Endodermal cell (in vitro differentiated cells): Measurements from ENCODE around the gene DEFB112. TPM values are rescaled to one million over a fixed set of nuclear protein-coding genes. Genes with fewer than 3 reads are reported as not detected.
A peak's percentile ranks its signal among the peaks of the same experiment; 100 is the strongest.

Experiments used
- DNase-seq: peaks from one replicate; pipeline ENCODE4 v3.0.0-alpha.2; 2017
- H3K27ac ChIP-seq: 2 replicates; pipeline ENCODE4 v1.5.1; 2013; ENCODE audit warnings: mild to moderate bottlenecking, low read depth, low read length, moderate library complexity
- H3K27me3 ChIP-seq: 2 replicates; pipeline ENCODE4 v1.6.1; 2013; ENCODE audit warnings: mild to moderate bottlenecking, low read length, moderate library complexity; ENCODE audit not compliant: insufficient read depth, control insufficient read depth, poor library complexity, severe bottlenecking
- H3K36me3 ChIP-seq: 2 replicates; pipeline ENCODE4 v1.7.0; 2013; ENCODE audit warnings: mild to moderate bottlenecking, low read length, moderate library complexity; ENCODE audit not compliant: control insufficient read depth, insufficient read depth
- H3K4me1 ChIP-seq: one replicate; pipeline ENCODE4 v1.7.0; 2013; ENCODE audit warnings: low read length; ENCODE audit not compliant: control insufficient read depth, insufficient read depth
- H3K4me3 ChIP-seq: 2 replicates; pipeline ENCODE4 v1.5.1; 2013; ENCODE audit warnings: mild to moderate bottlenecking, low read length, moderate library complexity
- H3K9ac ChIP-seq: 2 replicates; pipeline ENCODE4 v1.6.1; 2013; ENCODE audit warnings: mild to moderate bottlenecking, low read length, moderate library complexity; ENCODE audit not compliant: poor library complexity, severe bottlenecking; ENCODE audit errors: extremely low read depth
- H3K9me3 ChIP-seq: 2 replicates; pipeline ENCODE4 v1.6.1; 2013; ENCODE audit warnings: mild to moderate bottlenecking, low read length, moderate library complexity; ENCODE audit not compliant: control insufficient read depth
- H3K27ac Mint-ChIP-seq: 2 replicates; pipeline ENCODE4 v1.8.0; 2020; ENCODE audit warnings: mixed read lengths
- H3K27me3 Mint-ChIP-seq: 2 replicates; pipeline ENCODE4 v1.8.0; 2021; ENCODE audit warnings: mild to moderate bottlenecking, mixed read lengths; ENCODE audit not compliant: insufficient read depth
- H3K36me3 Mint-ChIP-seq: 2 replicates; pipeline ENCODE4 v1.8.0; 2020; ENCODE audit warnings: low read depth, mixed read lengths
- H3K4me1 Mint-ChIP-seq: 2 replicates; pipeline ENCODE4 v1.8.0; 2020; ENCODE audit warnings: mixed read lengths
- H3K4me3 Mint-ChIP-seq: 2 replicates; pipeline ENCODE4 v1.8.0; 2020; ENCODE audit warnings: mild to moderate bottlenecking, moderate library complexity, mixed read lengths
- H3K9me3 Mint-ChIP-seq: 2 replicates; pipeline ENCODE4 v1.8.0; 2020; ENCODE audit warnings: mild to moderate bottlenecking, mixed read lengths
- CTCF ChIP-seq: fragments of 200-600 bp; sonication (generic); conservative IDR thresholded peaks from 2 replicates; pipeline ENCODE4 v1.5.0; 2021; ENCODE audit warnings: antibody characterized with exemption, mild to moderate bottlenecking
- WGBS, 2 experiments: methylation state at CpG; one replicate each; pipeline versions ENCODE4 v1.1.5 to v1.1.7; 2013; ENCODE audit warnings: missing lambda C conversion rate in 2 of 2, mixed read lengths in 1 of 2; ENCODE audit not compliant: insufficient coverage in 1 of 2, insufficient read length in 1 of 2; 5-methylcytosine and 5-hydroxymethylcytosine counted together
- total RNA-seq, 2 donors: library from RNA; stranded (reverse); fragmentation: NEBNext Ultra II Directional in 1 of 2; extraction: Animal tissue kit (Norgen Biotek cat#: 25700) in 1 of 2; gene quantifications; 2 replicates in 1 of 2; 3 replicates in 1 of 2; pipeline ENCODE4 v1.2.1, GENCODE V29; 2021

Gene DEFB112
- total RNA-seq, 2 donors from 2014 or later: not detected

GRCh38 chr6:50091641-50092040 is 41.9 kb upstream of the DEFB112 start:
- H3K36me3 Mint-ChIP-seq: no peaks in the 10 kb centered on the region
- no peaks in the 10 kb centered on the region for H3K9me3 Mint-ChIP-seq
- no peak for TF ChIP-seq CTCF
- H3K4me1 Mint-ChIP-seq: no peaks in the 10 kb centered on the region
- DNase-seq: no peak
- no peaks in the 10 kb centered on the region for H3K27me3 Mint-ChIP-seq
- no peaks in the 10 kb centered on the region for H3K9me3 ChIP-seq
- H3K9ac ChIP-seq: no peak overlapping the region
- H3K36me3 ChIP-seq: no peaks in the 10 kb centered on the region
- H3K27ac Mint-ChIP-seq: no peak overlapping the region
- no peaks in the 10 kb centered on the region for H3K4me1 ChIP-seq
- no peak overlapping the region for H3K4me3 ChIP-seq
- H3K27me3 ChIP-seq: no peaks in the 10 kb centered on the region
- no CpG with 5 or more reads among the region's 1 CpG for WGBS, 2 experiments
- no peak overlapping the region for H3K4me3 Mint-ChIP-seq
- no peak overlapping the region for H3K27ac ChIP-seq

- no peak for DNase-seq
- no peak for TF ChIP-seq CTCF
- Mint-ChIP-seq H3K4me1 (no peaks in the 10 kb centered on the region), H3K9me3 (no peaks in the 10 kb centered on the region), H3K27me3 (no peaks in the 10 kb centered on the region), H3K27ac (no peak overlapping the region), H3K36me3 (no peaks in the 10 kb centered on the region), H3K4me3 (no peak overlapping the region)
- Histone ChIP-seq H3K4me1 (no peaks in the 10 kb centered on the region), H3K4me3 (no peak overlapping the region), H3K36me3 (no peaks in the 10 kb centered on the region), H3K27me3 (no peaks in the 10 kb centered on the region), H3K27ac (no peak overlapping the region), H3K9ac (no peak overlapping the region), H3K9me3 (no peaks in the 10 kb centered on the region)
- 93% methylated on average over 2 of the region's 2 CpGs; no CpG with 5 or more reads in 1 of the 2 experiments for WGBS, 2 experiments
Observed at GRCh38 chr6:50089911-50090310, 40.2 kb upstream of the DEFB112 start.

- no peak overlapping the region for H3K27ac Mint-ChIP-seq
- peak; percentile 67 for TF ChIP-seq CTCF
- H3K4me3 Mint-ChIP-seq: no peak overlapping the region
- DNase-seq: no peak
- H3K36me3 Mint-ChIP-seq: no peaks in the 10 kb centered on the region
- H3K4me1 Mint-ChIP-seq: no peaks in the 10 kb centered on the region
- WGBS, 2 experiments: 0% methylated on average over 1 of the region's 2 CpGs; no CpG with 5 or more reads in 1 of the 2 experiments
- no peaks in the 10 kb centered on the region for H3K27me3 ChIP-seq
- H3K4me3 ChIP-seq: no peak overlapping the region
- H3K9me3 ChIP-seq: no peaks in the 10 kb centered on the region
- no peaks in the 10 kb centered on the region for H3K9me3 Mint-ChIP-seq
- H3K36me3 ChIP-seq: no peaks in the 10 kb centered on the region
- no peaks in the 10 kb centered on the region for H3K27me3 Mint-ChIP-seq
- no peak overlapping the region for H3K27ac ChIP-seq
- H3K9ac ChIP-seq: no peak overlapping the region
- H3K4me1 ChIP-seq: no peaks in the 10 kb centered on the region
Observed at GRCh38 chr6:50087231-50087954, 37.7 kb upstream of the DEFB112 start.
